SK-N-MC (cell line): ENCODE measurements around the gene HOXC11.
A peak's percentile ranks its signal among the peaks of the same experiment; 100 is the strongest.

ENCODE experiments used
- DNase-seq: peaks from one replicate; pipeline ENCODE4 v3.0.0-alpha.2; 2011; ENCODE audit warnings: low read depth, low spot score
- H3K27ac ChIP-seq: fragments of 200-600 bp; sonication (generic); 2 replicates; pipeline ENCODE4 v1.5.1; 2016; ENCODE audit warnings: mixed run types
- H3K36me3 ChIP-seq: fragments of 200-600 bp; sonication (generic); 2 replicates; pipeline ENCODE4 v1.6.1; 2017; ENCODE audit warnings: antibody characterized with exemption, low read length, mixed read lengths; ENCODE audit not compliant: insufficient read depth
- H3K4me3 ChIP-seq: fragments of 200-600 bp; sonication (generic); 2 replicates; pipeline ENCODE4 v1.5.1; 2016
- H3K9ac ChIP-seq: fragments of 200-600 bp; sonication (generic); 2 replicates; pipeline ENCODE4 v1.8.0; 2017; ENCODE audit warnings: mixed run types, mixed read lengths; ENCODE audit not compliant: insufficient read length
- H3K9me3 ChIP-seq: fragments of 200-600 bp; sonication (generic); 2 replicates; pipeline ENCODE4 v1.6.1; 2017; ENCODE audit warnings: low read depth, mild to moderate bottlenecking, antibody characterized with exemption, low read length, moderate library complexity, mixed read lengths
- EZH2 ChIP-seq: fragments of 200-600 bp; sonication (generic); IDR thresholded peaks from one replicate; pipeline ENCODE4 v1.6.1; 2017; ENCODE audit warnings: antibody characterized with exemption
- FOXP2 ChIP-seq: optimal IDR thresholded peaks from 2 replicates; pipeline ENCODE3; 2011; ENCODE audit warnings: mild to moderate bottlenecking, moderate library complexity; ENCODE audit not compliant: insufficient read depth; ENCODE audit errors: extremely low read length, control extremely low read depth
- POLR2AphosphoS5 ChIP-seq: IDR thresholded peaks from 2 replicates; pipeline ENCODE4 v1.6.1; 2012; ENCODE audit warnings: mild to moderate bottlenecking, low read depth, low read length, borderline replicate concordance

HOXC11 gene

DNA sequence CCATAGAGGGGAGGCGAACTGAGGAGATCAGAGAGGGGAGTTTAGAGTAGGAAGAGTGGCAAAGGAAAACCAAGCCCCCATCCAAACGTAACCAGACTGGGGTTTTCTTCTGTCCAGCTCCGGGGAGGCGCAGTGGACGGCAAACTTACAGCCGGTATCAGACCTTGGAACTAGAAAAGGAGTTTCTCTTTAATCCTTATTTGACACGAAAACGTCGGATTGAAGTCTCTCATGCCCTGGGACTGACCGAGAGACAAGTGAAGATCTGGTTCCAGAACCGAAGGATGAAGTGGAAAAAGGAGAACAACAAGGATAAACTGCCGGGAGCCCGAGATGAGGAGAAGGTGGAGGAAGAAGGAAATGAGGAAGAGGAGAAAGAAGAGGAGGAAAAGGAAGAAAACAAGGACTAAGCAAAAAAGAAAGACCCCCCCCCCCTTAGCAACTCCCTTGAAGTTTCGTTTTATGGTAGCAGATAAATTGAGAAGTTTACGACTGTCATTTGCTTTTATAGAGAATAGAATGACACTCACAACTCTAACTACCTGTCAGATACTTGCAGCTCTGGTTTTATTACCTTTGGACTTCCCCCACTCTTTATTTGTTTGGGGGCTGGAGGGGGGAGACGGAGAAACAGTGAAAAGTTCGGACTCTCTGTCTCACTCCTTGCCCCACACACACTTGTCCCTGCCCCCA is 38.2 kb downstream of the HOXC11 start:
- peak overlapping the region; percentile 46; the same call in 1 of the 2 replicates for H3K27ac ChIP-seq
- H3K9me3 ChIP-seq = no peaks in the 10 kb centered on the region
- peak overlapping the region; percentile 88; the same call in 1 of the 2 replicates for H3K4me3 ChIP-seq
- TF ChIP-seq FOXP2 (no peak), POLR2AphosphoS5 (no peak), EZH2 (no peak)
- peak overlapping the region; percentile 28 for H3K9ac ChIP-seq
- DNase-seq = no peak
- H3K36me3 ChIP-seq = no peaks in the 10 kb centered on the region

GRCh38 chr12:54011665-54012532 is 39.0 kb downstream of the HOXC11 start:
- Histone ChIP-seq H3K9ac (no peak overlapping the region), H3K27ac (peak overlapping the region; percentile 76), H3K36me3 (no peaks in the 10 kb centered on the region), H3K4me3 (no peak overlapping the region), H3K9me3 (no peaks in the 10 kb centered on the region)
- TF ChIP-seq EZH2 (no peak), POLR2AphosphoS5 (no peak), FOXP2 (no peak)
- no peak for DNase-seq

DNA sequence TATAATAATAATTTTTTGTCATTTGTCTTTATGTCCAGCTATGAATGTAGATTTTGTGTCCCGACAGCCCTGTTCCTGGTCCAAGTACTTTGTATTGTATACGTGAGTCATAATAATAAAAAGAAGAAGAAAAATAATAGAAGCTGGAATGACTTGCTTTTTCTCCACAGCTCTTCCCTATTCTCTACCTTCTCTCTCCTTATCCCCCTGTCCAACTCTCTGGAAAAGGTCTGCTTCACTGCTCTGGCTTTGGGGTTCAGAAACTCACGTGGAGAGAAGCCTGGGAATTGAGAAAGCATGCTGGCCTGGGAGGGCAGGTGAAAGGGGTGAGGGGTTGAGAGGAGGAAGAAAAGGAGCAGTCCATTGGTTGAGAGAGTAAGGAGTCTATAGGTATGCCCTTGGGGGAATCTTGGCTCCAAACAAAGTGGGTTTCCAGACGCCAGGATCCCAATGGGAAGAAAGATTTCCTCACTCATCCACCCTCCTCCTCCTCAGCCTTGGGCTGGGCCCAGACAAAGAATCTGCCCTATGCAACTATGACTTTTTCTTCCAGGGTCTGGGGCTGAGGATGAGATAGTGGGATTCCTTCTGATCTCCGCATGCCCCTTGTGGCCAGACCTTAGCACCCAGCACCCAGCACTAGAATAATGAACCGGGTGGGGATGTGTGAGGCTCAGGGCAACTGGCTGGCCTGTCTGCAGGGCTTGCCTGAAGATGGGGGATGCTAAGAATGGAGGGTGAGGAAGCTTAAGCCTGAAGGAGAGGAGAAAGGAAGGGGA is 39.9 kb downstream of the HOXC11 start:
- Histone ChIP-seq H3K9ac (no peak overlapping the region), H3K27ac (peak overlapping the region; percentile 76), H3K36me3 (no peaks in the 10 kb centered on the region), H3K9me3 (no peaks in the 10 kb centered on the region), H3K4me3 (no peak overlapping the region)
- no peak for TF ChIP-seq POLR2AphosphoS5
- no peak for DNase-seq

DNA sequence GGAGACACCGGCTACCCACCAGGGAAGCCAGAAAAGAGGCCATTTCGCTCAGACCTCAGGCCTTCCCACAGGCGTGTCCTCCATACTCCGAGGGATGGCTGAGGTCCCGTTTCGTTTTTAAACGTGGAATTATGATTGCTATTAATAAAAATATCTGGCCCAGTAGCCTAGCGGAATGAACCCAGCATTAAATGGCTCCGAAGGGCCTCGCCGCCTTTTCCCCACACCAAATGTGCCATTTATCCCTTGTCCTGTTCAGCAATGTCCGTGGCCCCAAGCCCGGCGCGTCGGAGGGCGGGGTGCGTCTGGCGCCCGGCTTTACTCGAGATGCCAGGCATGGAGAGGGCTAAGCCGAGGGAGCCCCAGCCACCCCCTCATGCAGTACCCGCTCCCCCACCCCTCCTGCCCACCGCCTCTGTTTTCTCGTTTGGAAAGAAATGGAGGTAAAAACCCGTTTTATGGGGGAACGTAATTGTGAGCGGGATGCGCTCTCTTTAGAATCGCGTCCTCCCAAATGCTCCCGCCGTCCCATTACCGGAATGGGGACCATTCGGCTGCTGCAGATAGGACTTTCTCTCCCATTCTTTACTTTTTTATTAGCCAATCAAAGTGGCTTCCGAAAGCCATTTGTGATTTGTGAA is 41.6 kb downstream of the HOXC11 start:
- DNase-seq = no peak
- Histone ChIP-seq H3K36me3 (no peaks in the 10 kb centered on the region), H3K9ac (no peak overlapping the region), H3K27ac (peak overlapping the region; percentile 77), H3K4me3 (no peak overlapping the region), H3K9me3 (no peaks in the 10 kb centered on the region)
- TF ChIP-seq FOXP2 = no peak
- TF ChIP-seq EZH2 = no peak
- TF ChIP-seq POLR2AphosphoS5 = no peak

GRCh38 chr12:54015018-54015931 is 42.3 kb downstream of the HOXC11 start:
- H3K27ac ChIP-seq = peak overlapping the region; percentile 95
- no peaks in the 10 kb centered on the region for H3K36me3 ChIP-seq
- DNase-seq = no peak
- no peaks in the 10 kb centered on the region for H3K9me3 ChIP-seq
- H3K4me3 ChIP-seq = no peak overlapping the region
- TF ChIP-seq POLR2AphosphoS5 = no peak
- no peak for TF ChIP-seq FOXP2
- no peak for TF ChIP-seq EZH2
- H3K9ac ChIP-seq = no peak overlapping the region

GRCh38 chr12:54016051-54016450 is 43.1 kb downstream of the HOXC11 start:
- Histone ChIP-seq H3K4me3 (peak overlapping the region; percentile 95), H3K9me3 (no peaks in the 10 kb centered on the region), H3K9ac (peak overlapping the region; percentile 78), H3K27ac (peak overlapping the region; percentile 95), H3K36me3 (no peaks in the 10 kb centered on the region)
- TF ChIP-seq FOXP2 = no peak
- TF ChIP-seq POLR2AphosphoS5 = no peak
- TF ChIP-seq EZH2 = no peak
- DNase-seq = no peak

GRCh38 chr12:54016478-54016964 is 43.6 kb downstream of the HOXC11 start:
- Histone ChIP-seq H3K27ac (peak overlapping the region; percentile 95), H3K9me3 (no peaks in the 10 kb centered on the region), H3K4me3 (peak overlapping the region; percentile 95), H3K36me3 (no peaks in the 10 kb centered on the region), H3K9ac (peak overlapping the region; percentile 78)
- DNase-seq = no peak
- TF ChIP-seq EZH2 (no peak), POLR2AphosphoS5 (peak; percentile 75)
